ENCODE measurements around the gene PLBD2.

DNA sequence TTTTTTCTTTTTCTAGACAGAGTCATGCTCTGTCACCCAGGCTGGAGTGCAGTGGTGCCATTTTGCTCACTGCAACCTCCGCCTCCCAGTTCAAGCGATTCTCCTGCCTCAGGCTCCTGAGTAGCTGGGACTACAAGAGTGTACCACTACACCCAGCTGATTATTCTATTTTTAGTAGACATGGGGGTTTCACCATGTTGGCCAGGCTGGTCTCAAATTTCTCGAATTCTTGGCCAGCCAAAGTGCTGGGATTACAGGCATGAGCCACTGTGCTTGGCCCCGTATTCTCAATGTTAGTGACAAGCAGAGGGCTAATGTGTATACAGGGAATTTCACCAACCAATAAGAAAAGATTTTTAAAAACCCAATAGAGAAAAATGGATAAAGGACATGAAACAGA is 8.4 kb downstream of the PLBD2 start:
- TF ChIP-seq, protein P1, sequence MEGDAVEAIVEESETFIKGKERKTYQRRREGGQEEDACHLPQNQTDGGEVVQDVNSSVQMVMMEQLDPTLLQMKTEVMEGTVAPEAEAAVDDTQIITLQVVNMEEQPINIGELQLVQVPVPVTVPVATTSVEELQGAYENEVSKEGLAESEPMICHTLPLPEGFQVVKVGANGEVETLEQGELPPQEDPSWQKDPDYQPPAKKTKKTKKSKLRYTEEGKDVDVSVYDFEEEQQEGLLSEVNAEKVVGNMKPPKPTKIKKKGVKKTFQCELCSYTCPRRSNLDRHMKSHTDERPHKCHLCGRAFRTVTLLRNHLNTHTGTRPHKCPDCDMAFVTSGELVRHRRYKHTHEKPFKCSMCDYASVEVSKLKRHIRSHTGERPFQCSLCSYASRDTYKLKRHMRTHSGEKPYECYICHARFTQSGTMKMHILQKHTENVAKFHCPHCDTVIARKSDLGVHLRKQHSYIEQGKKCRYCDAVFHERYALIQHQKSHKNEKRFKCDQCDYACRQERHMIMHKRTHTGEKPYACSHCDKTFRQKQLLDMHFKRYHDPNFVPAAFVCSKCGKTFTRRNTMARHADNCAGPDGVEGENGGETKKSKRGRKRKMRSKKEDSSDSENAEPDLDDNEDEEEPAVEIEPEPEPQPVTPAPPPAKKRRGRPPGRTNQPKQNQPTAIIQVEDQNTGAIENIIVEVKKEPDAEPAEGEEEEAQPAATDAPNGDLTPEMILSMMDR (IDR thresholded peaks at IDR 0.05; ENCODE audit: borderline replicate concordance, extremely low read depth, low read length, poor library complexity, severe bottlenecking), result no peak
- no peak for TF ChIP-seq EZH2 (IDR thresholded peaks at IDR 0.05; ENCODE audit: borderline replicate concordance, low read depth, low read length, severe bottlenecking)
